DOHH2 (cell line): ENCODE data around the gene CNGB1.

Experiments used
- H3F3A ChIP-seq: fragments of 200-600 bp; sonication (generic), shearing (Covaris generic); 2 replicates; pipeline ENCODE4 v1.6.0; 2016; ENCODE audit warnings: antibody characterized with exemption, mild to moderate bottlenecking; ENCODE audit not compliant: control insufficient read depth, insufficient read depth
- H3K27ac ChIP-seq: fragments of 200-600 bp; sonication (generic); 2 replicates; pipeline ENCODE4 v1.5.1; 2014; ENCODE audit warnings: low read depth, mild to moderate bottlenecking, low read length, moderate library complexity
- H3K27me3 ChIP-seq: fragments of 200-600 bp; sonication (generic); 2 replicates; pipeline ENCODE4 v1.6.1; 2014; ENCODE audit warnings: mild to moderate bottlenecking, low read length, mixed read lengths; ENCODE audit not compliant: control insufficient read depth
- H3K36me3 ChIP-seq: fragments of 200-600 bp; sonication (generic); 2 replicates; pipeline ENCODE4 v1.6.1; 2014; ENCODE audit warnings: mild to moderate bottlenecking, low read length, moderate library complexity, mixed read lengths; ENCODE audit not compliant: control insufficient read depth
- H3K4me1 ChIP-seq: fragments of 200-600 bp; sonication (generic); 2 replicates; pipeline ENCODE4 v1.6.1; 2014; ENCODE audit warnings: mild to moderate bottlenecking, low read length, mixed read lengths; ENCODE audit not compliant: control insufficient read depth
- H3K4me2 ChIP-seq: fragments of 200-600 bp; sonication (generic); 2 replicates; pipeline ENCODE4 v1.6.0; 2014; ENCODE audit warnings: mild to moderate bottlenecking, low read length, moderate library complexity
- H3K4me3 ChIP-seq: fragments of 200-600 bp; sonication (generic); 2 replicates; pipeline ENCODE4 v1.5.1; 2014; ENCODE audit warnings: mild to moderate bottlenecking, low read length, mixed read lengths
- H3K79me2 ChIP-seq: fragments of 200-600 bp; sonication (generic); 2 replicates; pipeline ENCODE4 v1.6.1; 2014; ENCODE audit warnings: mild to moderate bottlenecking, low read length, mixed read lengths; ENCODE audit not compliant: control insufficient read depth
- H3K9me2 ChIP-seq: fragments of 200-600 bp; sonication (generic); replicated peaks from 2 replicates; pipeline ENCODE4 v1.6.1; 2014; ENCODE audit warnings: mild to moderate bottlenecking, low read length, mixed read lengths; ENCODE audit not compliant: control insufficient read depth
- H3K9me3 ChIP-seq: fragments of 200-600 bp; sonication (generic); 2 replicates; pipeline ENCODE4 v1.6.1; 2014; ENCODE audit warnings: antibody characterized with exemption, low read length, mixed read lengths; ENCODE audit not compliant: control insufficient read depth, insufficient read depth
- H4K20me1 ChIP-seq: fragments of 200-600 bp; sonication (generic); 2 replicates; pipeline ENCODE4 v1.6.0; 2014; ENCODE audit warnings: low read depth, mild to moderate bottlenecking, antibody characterized with exemption, low read length, moderate library complexity; ENCODE audit not compliant: control insufficient read depth, insufficient read depth
- CTCF ChIP-seq: fragments of 200-600 bp; sonication (generic); IDR thresholded peaks from one replicate; pipeline ENCODE4 v1.5.1; 2014; ENCODE audit warnings: antibody characterized with exemption, mild to moderate bottlenecking, low read depth, low read length; ENCODE audit not compliant: poor library complexity, severe bottlenecking
- EZH2phosphoT487 ChIP-seq: fragments of 200-600 bp; sonication (generic); IDR thresholded peaks from 2 replicates; pipeline ENCODE4 v1.6.1; 2017; ENCODE audit warnings: borderline replicate concordance, mild to moderate bottlenecking, antibody characterized with exemption, low read length, moderate library complexity, mixed read lengths

Gene CNGB1

GRCh38 chr16:57884655-57885133, 86.2 kb downstream of the CNGB1 start:
- H3K79me2 ChIP-seq = no peaks in the 10 kb centered on the region
- TF ChIP-seq EZH2phosphoT487 (no peak), CTCF (no peak)
- no peak overlapping the region for H3K4me3 ChIP-seq
- no peaks in the 10 kb centered on the region for H3K9me3 ChIP-seq
- H3K27me3 ChIP-seq = peaks cover 9% of the 10 kb centered on the region
- H3K36me3 ChIP-seq = no peaks in the 10 kb centered on the region
- H3K9me2 ChIP-seq = no peaks in the 10 kb centered on the region
- H4K20me1 ChIP-seq = no peaks in the 10 kb centered on the region
- no peak overlapping the region for H3K4me2 ChIP-seq
- H3F3A ChIP-seq = no peaks in the 10 kb centered on the region
- no peaks in the 10 kb centered on the region for H3K4me1 ChIP-seq
- no peak overlapping the region for H3K27ac ChIP-seq

GRCh38 chr16:57883953-57884654, 86.8 kb downstream of the CNGB1 start:
- Histone ChIP-seq H3K4me2 (no peak overlapping the region), H3K79me2 (no peaks in the 10 kb centered on the region), H3F3A (no peaks in the 10 kb centered on the region), H3K36me3 (no peaks in the 10 kb centered on the region), H3K27ac (no peak overlapping the region), H4K20me1 (no peaks in the 10 kb centered on the region), H3K4me3 (no peak overlapping the region), H3K9me2 (no peaks in the 10 kb centered on the region), H3K4me1 (no peaks in the 10 kb centered on the region), H3K9me3 (no peaks in the 10 kb centered on the region), H3K27me3 (peaks cover 9% of the 10 kb centered on the region)
- TF ChIP-seq EZH2phosphoT487 (no peak), CTCF (no peak)

- no peak overlapping the region for H3K27ac ChIP-seq
- H3K27me3 ChIP-seq = peaks cover 9% of the 10 kb centered on the region
- TF ChIP-seq EZH2phosphoT487 (no peak), CTCF (no peak)
- no peaks in the 10 kb centered on the region for H3K9me2 ChIP-seq
- no peaks in the 10 kb centered on the region for H3F3A ChIP-seq
- H4K20me1 ChIP-seq = no peaks in the 10 kb centered on the region
- H3K36me3 ChIP-seq = no peaks in the 10 kb centered on the region
- H3K79me2 ChIP-seq = no peaks in the 10 kb centered on the region
- no peak overlapping the region for H3K4me3 ChIP-seq
- no peaks in the 10 kb centered on the region for H3K9me3 ChIP-seq
- H3K4me1 ChIP-seq = no peaks in the 10 kb centered on the region
- no peak overlapping the region for H3K4me2 ChIP-seq
These were observed 87.4 kb downstream of the CNGB1 start for GRCh38 chr16:57883480-57883879.
